ENCODE results near the gene SERTAD2.
A peak's percentile ranks its signal among the peaks of the same experiment; 100 is the strongest.

SERTAD2 gene

GRCh38 chr2:64672708-64673107 lies 19.0 kb upstream of the SERTAD2 start:
- DNase-seq, result no peak

- no peak for DNase-seq
These were observed 16.3 kb upstream of the SERTAD2 start for GRCh38 chr2:64670047-64670446.

GRCh38 chr2:64669288-64669687 lies 15.6 kb upstream of the SERTAD2 start:
- no peak for DNase-seq

GRCh38 chr2:64668542-64668941 lies 14.8 kb upstream of the SERTAD2 start:
- no peak for DNase-seq

GRCh38 chr2:64667535-64667934 lies 13.8 kb upstream of the SERTAD2 start:
- DNase-seq, result no peak

GRCh38 chr2:64666810-64667438 lies 13.2 kb upstream of the SERTAD2 start:
- no peak for DNase-seq

- DNase-seq, result no peak
These were observed 12.0 kb upstream of the SERTAD2 start for GRCh38 chr2:64665709-64666108.

- no peak for DNase-seq
These were observed 9.7 kb upstream of the SERTAD2 start for GRCh38 chr2:64663402-64663801.

GRCh38 chr2:64661741-64662169 lies 8.0 kb upstream of the SERTAD2 start:
- DNase-seq, result no peak

GRCh38 chr2:64659252-64659651 lies 5.5 kb upstream of the SERTAD2 start:
- no peak for DNase-seq

GRCh38 chr2:64658269-64658668 lies 4.6 kb upstream of the SERTAD2 start:
- DNase-seq, result no peak

GRCh38 chr2:64657411-64657810 lies 3.7 kb upstream of the SERTAD2 start:
- no peak for DNase-seq

- DNase-seq, result no peak
These were observed 2.7 kb upstream of the SERTAD2 start for GRCh38 chr2:64656379-64656778.

- DNase-seq, result no peak
These were observed 2.2 kb upstream of the SERTAD2 start for GRCh38 chr2:64655873-64656272.

- no peak for DNase-seq
These were observed 1.4 kb upstream of the SERTAD2 start for GRCh38 chr2:64655018-64655664.

- DNase-seq, result peak; percentile 80
These were observed 524 bp upstream of the SERTAD2 start for GRCh38 chr2:64654063-64654811.

- no peak for DNase-seq
These were observed 1.2 kb downstream of the SERTAD2 start for GRCh38 chr2:64652231-64653108.

- DNase-seq, result no peak
These were observed 2.1 kb downstream of the SERTAD2 start for GRCh38 chr2:64651590-64651989.

- no peak for DNase-seq
These were observed 2.9 kb downstream of the SERTAD2 start for GRCh38 chr2:64650722-64651338.

- DNase-seq, result no peak
These were observed 3.4 kb downstream of the SERTAD2 start for GRCh38 chr2:64650296-64650695.

- no peak for DNase-seq
These were observed 4.1 kb downstream of the SERTAD2 start for GRCh38 chr2:64649626-64650025.

- DNase-seq, result no peak
These were observed 4.7 kb downstream of the SERTAD2 start for GRCh38 chr2:64649013-64649484.
